Keratinocyte (primary cell): ENCODE measurements around the gene DHRSX.

ENCODE experiments used
- EZH2 ChIP-seq: IDR thresholded peaks from one replicate; pipeline ENCODE4 v1.6.1; 2012; ENCODE audit warnings: inconsistent platforms, mild to moderate bottlenecking, low read length, moderate library complexity
- TF ChIP-seq, protein P1 (sequence below), 3 experiments: IDR thresholded peaks in 1 of 3; conservative IDR thresholded peaks in 1 of 3; optimal IDR thresholded peaks in 1 of 3; 2 replicates in 2 of 3; 3 replicates in 1 of 3; pipeline versions ENCODE3 to v1.5.1; 2011; ENCODE audit warnings: low read length in 3 of 3, mild to moderate bottlenecking in 3 of 3, moderate library complexity in 2 of 3, control low read depth in 1 of 3, inconsistent platforms in 1 of 3; ENCODE audit not compliant: insufficient read depth in 2 of 3; ENCODE audit errors: extremely low read depth in 1 of 3

DNA sequence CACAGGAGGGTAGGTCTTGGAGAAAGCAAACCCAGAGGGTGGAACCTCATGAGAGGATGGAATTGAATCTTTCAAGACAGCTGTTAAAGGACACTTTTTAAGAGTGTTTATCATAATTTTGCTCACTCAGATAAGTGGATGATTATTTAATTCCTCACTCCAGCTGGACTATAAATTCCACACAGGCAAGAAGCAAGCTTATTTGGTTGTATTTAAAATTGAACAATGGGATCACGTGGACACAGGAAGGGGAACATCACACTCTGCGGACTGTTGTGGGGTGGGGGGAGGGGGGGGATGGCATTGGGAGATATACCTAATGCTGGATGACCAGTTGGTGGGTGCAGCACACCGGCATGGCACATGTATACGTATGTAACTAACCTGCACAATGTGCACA is 116.3 kb downstream of the DHRSX start:
- TF ChIP-seq, protein P1, sequence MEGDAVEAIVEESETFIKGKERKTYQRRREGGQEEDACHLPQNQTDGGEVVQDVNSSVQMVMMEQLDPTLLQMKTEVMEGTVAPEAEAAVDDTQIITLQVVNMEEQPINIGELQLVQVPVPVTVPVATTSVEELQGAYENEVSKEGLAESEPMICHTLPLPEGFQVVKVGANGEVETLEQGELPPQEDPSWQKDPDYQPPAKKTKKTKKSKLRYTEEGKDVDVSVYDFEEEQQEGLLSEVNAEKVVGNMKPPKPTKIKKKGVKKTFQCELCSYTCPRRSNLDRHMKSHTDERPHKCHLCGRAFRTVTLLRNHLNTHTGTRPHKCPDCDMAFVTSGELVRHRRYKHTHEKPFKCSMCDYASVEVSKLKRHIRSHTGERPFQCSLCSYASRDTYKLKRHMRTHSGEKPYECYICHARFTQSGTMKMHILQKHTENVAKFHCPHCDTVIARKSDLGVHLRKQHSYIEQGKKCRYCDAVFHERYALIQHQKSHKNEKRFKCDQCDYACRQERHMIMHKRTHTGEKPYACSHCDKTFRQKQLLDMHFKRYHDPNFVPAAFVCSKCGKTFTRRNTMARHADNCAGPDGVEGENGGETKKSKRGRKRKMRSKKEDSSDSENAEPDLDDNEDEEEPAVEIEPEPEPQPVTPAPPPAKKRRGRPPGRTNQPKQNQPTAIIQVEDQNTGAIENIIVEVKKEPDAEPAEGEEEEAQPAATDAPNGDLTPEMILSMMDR (optimal IDR thresholded peaks at IDR 0.05 in 1 of 3, IDR thresholded peaks at IDR 0.05 in 1 of 3, conservative IDR thresholded peaks at IDR 0.05 in 1 of 3; ENCODE audit: extremely low read depth in 1 of 3, insufficient read depth in 2 of 3, low read length in 3 of 3), result no peak
- no peak for TF ChIP-seq EZH2
